Activated CD8-positive, alpha-beta T cell treated with anti-CD3 and anti-CD28 coated beads for 36 hours (primary cell): ENCODE data around the gene RADIL. TPM values are rescaled to one million over a fixed set of nuclear protein-coding genes. Genes with fewer than 3 reads are reported as not detected.

Source experiments
- ATAC-seq: fragments of 200-7000 bp; cut with Tn5 transposase; one replicate; pipeline ENCODE4 v1.10.0; 2021; ENCODE audit warnings: mild to moderate bottlenecking, moderate library complexity
- CTCF ChIA-PET: fragments of 350-600 bp; sonication (Branson Sonifier 250); formaldehyde crosslinking; loops from one replicate; lab custom pipeline; 2021; ENCODE audit warnings: antibody characterized with exemption; lab: Charles Lee
- POLR2A ChIA-PET: fragments of 350-600 bp; sonication (Branson Sonifier 250); formaldehyde crosslinking; loops from one replicate; lab custom pipeline; 2021; ENCODE audit warnings: antibody characterized with exemption; lab: Charles Lee
- DNase-seq: peaks from one replicate; pipeline ENCODE4 v3.0.0-alpha.2; 2020
- H3K27ac Mint-ChIP-seq: one replicate; pipeline ENCODE4 v1.8.0; 2021; ENCODE audit warnings: mild to moderate bottlenecking, mixed read lengths
- H3K27me3 Mint-ChIP-seq: one replicate; pipeline ENCODE4 v1.8.0; 2021; ENCODE audit warnings: mixed read lengths
- H3K36me3 Mint-ChIP-seq: one replicate; pipeline ENCODE4 v1.8.0; 2021; ENCODE audit warnings: low read depth, mixed read lengths
- H3K4me1 Mint-ChIP-seq: one replicate; pipeline ENCODE4 v1.8.0; 2021; ENCODE audit warnings: low read depth, mixed read lengths
- H3K4me3 Mint-ChIP-seq: one replicate; pipeline ENCODE4 v1.8.0; 2021; ENCODE audit warnings: mild to moderate bottlenecking, moderate library complexity, mixed read lengths
- H3K9me3 Mint-ChIP-seq: one replicate; pipeline ENCODE4 v1.8.0; 2021; ENCODE audit warnings: mixed read lengths
- CTCF ChIP-seq: fragments of 200-600 bp; IDR thresholded peaks from one replicate; pipeline ENCODE4 v1.8.0; 2022; ENCODE audit warnings: antibody characterized with exemption, mild to moderate bottlenecking
- intact Hi-C: fragments of 100-400 bp; cut with micrococcal nuclease; formaldehyde crosslinking; loops from one replicate; pipeline ENCODE4 v1.10.0; 2022
- total RNA-seq, 2 experiments: library from RNA; stranded (reverse); gene quantifications; one replicate each; pipeline ENCODE4 v1.2.3, GENCODE V29; 2021

RADIL gene
- total RNA-seq, 2 experiments from 2014 or later = 0.65 to 0.77 TPM

GRCh38 chr7:4758791-4759190 is 124.7 kb downstream of the RADIL start:
- POLR2A ChIA-PET = interaction anchor here (1.4 kb wide), 1 partner anchor 9 kb away, joined by 4 read pairs; no protein-coding TSS in a partner anchor
- ATAC-seq = no peak
- DNase-seq = no peak

DNA sequence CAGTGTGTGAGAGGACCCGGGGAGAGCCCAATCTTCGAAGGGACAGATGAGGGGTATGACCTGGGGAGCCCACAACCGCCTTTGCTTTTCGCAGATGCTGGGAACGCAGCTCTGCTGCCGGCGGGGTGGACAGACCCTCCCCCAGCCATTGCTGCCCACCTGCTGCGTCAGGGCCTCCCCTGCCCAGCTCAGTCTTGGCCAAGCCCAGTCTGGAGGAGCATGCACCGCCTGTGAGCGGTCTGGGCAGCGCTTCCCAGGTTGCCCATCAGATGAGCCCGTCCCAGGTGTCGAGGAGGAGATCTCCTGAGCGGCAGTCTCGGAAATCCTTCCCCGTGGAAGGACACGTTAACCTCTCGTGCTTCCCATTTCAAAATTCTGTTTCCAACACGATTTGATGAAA is 125.4 kb downstream of the RADIL start:
- intact Hi-C loops = no loop called here
- no peaks in the 10 kb centered on the region for H3K27me3 Mint-ChIP-seq
- DNase-seq (no peak), ATAC-seq (no peak)
- peaks cover 32% of the 10 kb centered on the region for H3K36me3 Mint-ChIP-seq
- H3K4me1 Mint-ChIP-seq = peaks cover 8% of the 10 kb centered on the region
- H3K9me3 Mint-ChIP-seq = no peaks in the 10 kb centered on the region
- H3K4me3 Mint-ChIP-seq = no peak overlapping the region
- CTCF ChIA-PET = interaction anchor here (1.5 kb wide), 1 partner anchor 17 kb away, joined by 4 read pairs; the partner anchor contains the start of gene AP5Z1
- TF ChIP-seq CTCF = no peak
- POLR2A ChIA-PET = interaction anchor here (1.4 to 1.8 kb wide), 2 partner anchors 10 to 116 kb away, joined by 4 to 5 read pairs; no protein-coding TSS in a partner anchor
- no peak overlapping the region for H3K27ac Mint-ChIP-seq

More at GRCh38 chr7:4758791-4759190, 124.7 kb downstream of the RADIL start:
- Mint-ChIP-seq H3K4me3 (no peak overlapping the region), H3K27ac (no peak overlapping the region), H3K4me1 (peaks cover under 1% of the 10 kb centered on the region), H3K36me3 (peaks cover 31% of the 10 kb centered on the region), H3K27me3 (no peaks in the 10 kb centered on the region), H3K9me3 (no peaks in the 10 kb centered on the region)
- CTCF ChIA-PET = interaction anchor here (1.5 kb wide), 1 partner anchor 16 kb away, joined by 4 read pairs; the partner anchor contains the start of gene AP5Z1
- intact Hi-C loops = no loop called here
- no peak for TF ChIP-seq CTCF

GRCh38 chr7:4755045-4755444 is 128.5 kb downstream of the RADIL start:
- ChIA-PET POLR2A (interaction anchor here (1.3 to 1.4 kb wide), 2 partner anchors 20 kb away, joined by 3 to 5 read pairs; partner anchors contain the start of gene AP5Z1), CTCF (interaction anchor here (0.9 to 1.4 kb wide), 5 partner anchors 9 to 330 kb away, joined by 3 to 5 read pairs (median 3); partner anchors contain the start of gene AP5Z1)
- Mint-ChIP-seq H3K27me3 (no peaks in the 10 kb centered on the region), H3K4me1 (peaks cover 13% of the 10 kb centered on the region), H3K36me3 (peaks cover 18% of the 10 kb centered on the region), H3K4me3 (no peak overlapping the region), H3K9me3 (no peaks in the 10 kb centered on the region), H3K27ac (no peak overlapping the region)
- no peak for TF ChIP-seq CTCF
- DNase-seq (no peak), ATAC-seq (no peak)
- intact Hi-C loops = no loop called here

DNA sequence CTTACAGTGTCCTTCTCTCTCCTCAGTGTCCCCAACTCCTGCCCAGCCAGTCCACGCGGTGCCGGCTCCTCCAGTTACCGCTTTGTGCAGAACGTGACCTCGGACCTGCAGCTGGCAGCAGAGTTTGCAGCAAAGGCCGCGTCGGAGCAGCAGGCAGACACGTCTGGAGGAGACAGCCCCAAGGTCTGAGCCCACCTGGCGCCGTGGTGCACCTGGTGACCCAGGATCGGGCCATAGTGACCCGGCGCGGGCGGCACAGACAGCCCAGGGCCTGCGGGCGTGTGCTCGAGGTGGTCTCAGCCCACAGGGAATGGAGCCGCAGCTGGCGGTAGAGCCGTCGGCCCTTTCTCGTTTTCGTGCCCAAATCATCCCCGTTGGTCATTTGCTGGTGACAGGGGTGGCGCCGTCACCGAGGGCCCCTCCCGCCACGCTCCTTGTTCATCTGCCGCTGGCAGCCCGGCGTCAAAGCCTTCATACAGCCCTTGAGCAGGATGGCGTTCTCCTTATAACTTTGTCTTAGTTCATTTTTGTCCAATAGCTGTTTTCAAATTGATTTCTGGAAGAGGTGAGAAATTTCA is 129.0 kb downstream of the RADIL start:
- Mint-ChIP-seq H3K9me3 (no peaks in the 10 kb centered on the region), H3K27me3 (no peaks in the 10 kb centered on the region), H3K27ac (no peak overlapping the region), H3K36me3 (peaks cover 15% of the 10 kb centered on the region), H3K4me1 (peaks cover 13% of the 10 kb centered on the region), H3K4me3 (no peak overlapping the region)
- no peak for TF ChIP-seq CTCF
- POLR2A ChIA-PET = interaction anchor here (1.4 kb wide), 1 partner anchor 20 kb away, joined by 3 read pairs; no protein-coding TSS in a partner anchor
- CTCF ChIA-PET = interaction anchor here (0.5 to 1.4 kb wide), 7 partner anchors 9 to 331 kb away, joined by 3 to 5 read pairs (median 3); partner anchors contain the start of gene AP5Z1
- intact Hi-C loops = loop anchor here (1.0 kb wide), 1 partner anchor 143 kb away; no protein-coding TSS in a partner anchor
- DNase-seq (no peak), ATAC-seq (no peak)
